Measurements from ENCODE around the gene FMO2.
"Not testable (repeated sequence)": the region's sequence is repeated elsewhere in the genome, so short reads cannot be mapped to it uniquely, and the experiment has no call there.

Gene FMO2

DNA sequence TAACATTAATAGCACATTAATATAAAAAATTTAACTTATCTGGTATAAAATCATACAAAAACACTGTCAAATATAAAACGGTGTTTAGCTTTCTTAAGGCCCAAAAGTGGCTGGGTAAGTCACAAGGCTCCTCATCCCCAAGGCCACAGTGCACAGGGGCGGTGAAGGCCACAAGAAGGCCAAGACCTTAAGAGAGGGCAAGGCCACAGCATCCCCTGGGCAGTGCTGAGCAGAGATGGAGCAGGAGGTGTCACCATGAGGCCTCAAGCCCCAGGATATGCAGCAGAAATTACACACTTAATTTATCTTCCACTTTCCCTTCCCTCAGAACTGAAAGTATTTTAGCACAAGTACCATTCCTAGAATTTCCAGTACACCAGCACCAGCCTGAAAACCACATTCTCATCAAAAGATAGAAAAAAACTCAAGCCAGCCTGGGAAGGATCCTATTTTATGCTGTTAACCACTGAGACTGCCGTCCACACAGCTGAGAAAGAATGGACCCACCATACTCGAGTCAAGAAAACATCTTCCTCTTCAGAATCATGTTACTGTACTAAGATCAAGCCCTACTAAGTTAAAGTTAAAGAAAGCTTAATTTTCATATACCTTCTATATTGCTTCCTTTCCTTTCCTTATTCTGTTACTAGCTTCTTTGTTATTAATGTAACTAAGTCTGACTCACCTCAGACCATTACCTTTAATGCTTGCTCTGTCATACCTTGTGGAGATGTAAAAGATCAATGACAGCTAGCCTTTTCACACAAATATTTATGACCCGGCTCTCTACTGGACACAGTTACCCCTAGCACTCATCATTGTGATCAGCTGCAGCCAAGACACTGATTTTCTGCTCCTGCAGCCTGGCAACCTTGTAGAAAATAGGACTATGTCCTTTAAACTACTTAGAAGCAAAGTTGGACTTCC is 36.8 kb downstream of the FMO2 start:
- no peak for DNase-seq

DNA sequence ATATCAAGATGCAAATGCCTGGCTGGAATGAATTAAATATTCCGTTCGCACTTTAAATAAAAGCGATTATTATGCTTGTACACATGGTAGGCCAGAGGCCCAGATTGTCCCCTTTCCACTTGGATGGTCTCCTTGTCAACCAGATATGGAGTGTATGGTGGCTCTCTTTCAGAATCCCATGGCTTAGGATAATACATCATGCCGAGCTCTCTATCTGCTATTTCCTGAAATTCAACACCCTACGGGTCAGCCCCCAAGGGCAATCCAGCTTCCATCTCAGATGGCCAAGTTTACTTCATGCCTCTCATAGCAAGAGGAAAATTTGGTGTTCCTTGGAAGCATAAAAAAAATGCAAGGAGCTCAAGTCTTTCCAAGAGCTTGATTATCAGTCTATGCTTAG is 37.8 kb downstream of the FMO2 start:
- no peak for DNase-seq

DNA sequence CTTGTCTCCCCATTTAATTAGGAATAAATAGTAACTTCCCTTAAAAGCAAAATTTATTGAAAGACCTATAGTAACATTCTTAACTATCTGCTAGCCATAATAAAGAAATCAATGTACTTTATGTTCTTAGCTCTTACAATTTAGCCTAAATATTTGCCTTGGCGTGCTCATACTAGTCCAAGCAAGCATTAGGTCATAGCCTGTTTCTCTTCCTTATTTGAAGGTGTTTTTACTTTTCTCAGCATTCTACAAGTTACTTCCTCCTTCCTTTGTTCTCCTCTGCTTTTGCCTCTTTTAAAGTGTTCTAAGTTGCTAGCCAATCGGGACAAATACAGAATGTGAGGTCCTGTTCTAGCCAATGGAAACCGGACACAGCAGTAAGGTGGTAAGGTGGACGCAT is 39.2 kb downstream of the FMO2 start:
- peak; percentile 9 to 25 for DNase-seq

DNA sequence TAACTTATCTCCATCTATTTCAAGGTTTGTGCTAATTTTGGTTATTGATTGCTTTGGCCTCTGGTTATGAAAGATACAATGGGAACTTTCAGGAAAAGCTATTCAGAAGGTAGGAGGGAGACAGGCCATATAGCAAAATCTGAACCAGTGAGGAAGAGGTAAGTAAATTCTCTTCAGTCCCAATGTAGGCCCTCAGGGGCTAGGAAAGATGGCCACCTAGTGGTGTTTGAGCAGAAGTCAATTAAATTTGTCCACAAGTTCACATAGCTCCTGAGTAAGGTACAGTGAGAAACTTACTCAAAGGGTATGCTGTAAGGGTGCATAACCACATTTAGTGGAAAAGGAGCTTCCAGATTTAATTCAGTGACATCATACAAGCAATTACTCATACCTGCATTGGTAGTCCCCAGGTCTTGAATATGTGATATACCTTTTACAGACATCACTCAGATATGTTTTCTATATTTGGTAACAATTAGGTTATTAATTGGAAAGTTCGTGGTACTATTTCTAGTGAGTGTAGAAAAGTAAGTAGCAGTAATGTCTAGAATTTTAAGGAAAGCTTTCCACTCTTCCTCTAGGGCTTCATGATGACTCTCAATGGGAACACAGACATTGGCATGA is 41.8 kb downstream of the FMO2 start:
- peak; percentile 30 to 54 for DNase-seq

DNA sequence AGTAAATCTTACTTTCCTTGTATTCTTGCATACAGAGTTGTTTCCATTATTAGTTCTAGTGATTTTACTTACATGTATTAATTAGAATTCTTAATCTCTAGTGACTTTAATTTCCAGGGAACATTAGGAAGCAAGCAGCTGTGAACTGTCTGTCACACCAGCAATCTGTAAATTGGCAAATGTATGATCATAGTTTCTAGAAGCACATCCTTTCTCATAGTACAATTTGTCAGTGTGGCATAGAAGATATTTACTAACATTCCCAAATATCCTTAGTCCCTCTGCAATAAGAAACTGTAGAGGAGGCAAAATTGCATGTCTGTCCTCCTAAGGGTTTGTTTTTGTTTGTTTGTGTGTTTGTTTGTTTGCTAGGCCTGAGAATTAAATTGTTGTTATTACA is 46.2 kb downstream of the FMO2 start:
- DNase-seq, result no peak

DNA sequence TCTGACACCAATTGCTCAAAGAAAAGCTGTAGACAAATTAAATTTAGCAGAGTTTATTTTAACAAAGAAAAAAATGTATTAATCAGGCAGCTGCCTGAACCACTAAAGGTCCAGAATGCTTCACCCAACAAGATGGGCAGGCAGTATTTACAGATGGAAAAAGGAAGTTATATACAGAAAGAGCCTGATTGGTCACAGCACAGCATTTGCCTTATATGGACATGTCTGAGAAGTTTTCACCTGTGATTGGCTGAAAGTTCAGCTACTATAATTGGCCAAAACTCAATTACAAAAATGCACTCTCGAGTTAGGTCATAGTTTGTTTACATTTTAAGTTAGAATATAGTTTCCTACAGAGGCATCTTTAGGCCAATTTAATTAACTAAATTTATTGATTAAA is 48.1 kb downstream of the FMO2 start:
- no peak for DNase-seq

DNA sequence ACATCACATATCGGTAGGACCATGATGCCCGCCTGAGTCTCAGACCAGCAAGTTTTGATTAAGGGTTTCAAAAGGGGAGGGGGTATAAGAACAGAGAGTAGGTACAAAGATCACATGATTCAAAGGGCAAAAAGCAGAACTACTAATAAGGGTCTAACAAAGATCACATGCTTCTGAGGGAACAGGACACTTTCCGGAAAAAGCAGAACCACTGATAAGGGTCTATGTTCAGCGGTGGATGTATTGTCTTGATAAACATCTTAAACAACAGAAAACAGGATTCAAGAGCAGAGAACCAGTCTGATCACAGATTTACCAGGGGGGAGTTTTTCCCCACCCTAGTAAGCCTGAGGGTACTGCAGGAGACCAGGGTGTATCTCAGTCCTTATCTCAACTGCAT is 51.1 kb downstream of the FMO2 start:
- not testable (repeated sequence) for DNase-seq

DNA sequence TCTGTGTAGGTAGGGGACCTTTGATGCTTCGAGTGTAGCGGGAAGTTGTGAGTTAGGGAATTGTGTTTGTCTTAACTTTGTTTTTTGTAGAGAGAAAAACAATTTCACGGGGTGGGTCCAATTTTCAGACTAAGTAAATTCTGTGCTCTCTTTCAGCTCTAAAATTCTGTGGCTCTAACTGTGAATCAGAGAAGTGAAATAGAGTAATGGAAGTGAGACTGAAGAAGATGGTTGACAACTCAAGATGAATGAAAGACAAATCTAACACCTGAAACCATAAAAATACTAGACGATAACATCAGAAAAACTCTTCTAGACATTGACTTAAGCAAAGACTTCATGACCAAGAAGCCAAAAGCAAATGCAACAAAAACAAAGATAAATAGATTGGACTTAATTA is 58.8 kb downstream of the FMO2 start:
- no peak for DNase-seq

DNA sequence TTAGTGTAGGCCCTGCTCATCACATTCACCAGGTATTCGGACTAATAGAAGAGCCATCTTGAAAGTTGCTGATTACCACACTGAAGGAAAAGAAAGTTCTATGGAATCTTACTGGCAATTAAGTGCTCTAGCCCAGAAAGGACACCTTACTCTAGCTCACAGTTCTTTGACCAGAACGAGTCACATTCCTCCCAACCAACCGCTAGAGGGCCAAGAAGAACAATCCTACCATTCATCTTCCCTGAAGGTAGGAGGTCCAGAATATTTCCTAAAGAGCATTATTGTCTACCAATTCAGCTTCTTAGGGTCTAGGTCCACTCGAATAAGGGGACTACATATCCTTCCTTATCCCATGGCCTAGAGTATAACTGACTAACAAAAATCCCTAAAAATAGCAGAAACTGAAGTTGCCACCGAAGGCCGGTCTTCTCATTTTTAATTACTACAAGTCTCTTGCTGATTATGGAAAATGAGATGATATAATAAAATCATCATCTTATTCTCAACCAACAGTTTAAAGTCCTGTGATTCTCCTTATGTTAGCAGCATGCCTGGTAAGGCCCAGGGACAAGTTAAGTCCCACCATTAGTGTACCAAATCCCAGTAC is 60.5 kb downstream of the FMO2 start:
- DNase-seq, result peak; percentile 21 to 43

DNA sequence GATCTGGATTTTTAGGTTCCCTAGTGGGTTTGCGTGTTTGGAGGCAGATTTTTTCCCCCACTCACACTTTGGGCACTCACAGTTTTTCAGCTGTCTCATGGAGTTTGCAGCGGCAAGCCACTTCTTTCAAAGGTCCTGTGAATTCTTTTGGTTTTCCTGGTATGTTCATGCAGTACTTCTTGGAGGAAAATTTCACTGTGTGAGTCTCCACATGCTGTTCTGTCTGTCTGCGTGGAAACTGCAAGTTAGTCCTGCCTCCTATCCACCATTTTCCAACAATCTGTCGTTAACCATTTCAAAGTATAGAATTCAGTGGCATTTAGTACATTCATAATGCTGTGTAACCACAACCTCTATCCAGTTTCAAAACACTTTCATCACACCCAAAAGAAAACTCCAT is 62.4 kb downstream of the FMO2 start:
- no peak for DNase-seq

DNA sequence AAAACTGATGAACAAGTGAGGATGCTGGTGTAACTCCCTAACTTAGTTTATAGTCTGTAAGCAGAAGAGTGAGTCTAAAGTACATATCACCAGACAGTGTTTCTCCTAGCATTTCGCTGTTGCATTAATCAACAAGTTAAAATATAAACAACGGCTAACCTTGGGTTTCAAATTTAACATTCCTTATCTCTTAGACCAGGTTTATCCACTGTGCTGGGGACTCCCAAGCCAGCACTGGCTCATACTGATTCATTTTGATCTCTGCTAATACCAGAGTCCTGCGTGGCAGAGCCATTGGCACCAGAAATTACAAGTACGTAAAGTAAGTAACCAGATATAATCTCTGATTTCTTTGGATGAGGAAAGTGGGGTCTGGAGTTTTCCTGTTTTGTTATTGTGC is 63.2 kb downstream of the FMO2 start, which contains the start of gene FMO1:
Gene FMO1 (plus strand): TSS at position 193 of the 400 bp plus-strand sequence. CDS start 9,594 bp downstream, outside the sequence.
- DNase-seq, result no peak

DNA sequence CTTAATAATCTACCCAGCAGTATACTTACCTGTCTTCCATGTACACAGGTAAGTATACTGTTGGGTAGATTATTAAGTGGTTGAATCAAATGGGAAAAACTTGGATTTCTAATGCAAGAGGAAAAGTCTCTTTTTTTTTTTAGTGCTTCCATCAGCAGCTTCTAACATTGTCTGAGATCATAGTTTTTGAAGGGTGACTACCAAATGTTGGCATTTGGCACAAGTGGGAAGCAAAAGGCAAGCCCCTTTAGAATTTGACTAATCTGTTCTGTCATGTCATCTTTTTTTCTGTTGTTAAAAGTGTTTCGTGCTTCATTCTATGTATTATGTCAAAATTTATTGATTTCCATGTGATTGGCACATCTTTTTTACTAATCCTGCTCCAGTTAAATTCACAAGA is 63.7 kb downstream of the FMO2 start:
- no peak for DNase-seq

DNA sequence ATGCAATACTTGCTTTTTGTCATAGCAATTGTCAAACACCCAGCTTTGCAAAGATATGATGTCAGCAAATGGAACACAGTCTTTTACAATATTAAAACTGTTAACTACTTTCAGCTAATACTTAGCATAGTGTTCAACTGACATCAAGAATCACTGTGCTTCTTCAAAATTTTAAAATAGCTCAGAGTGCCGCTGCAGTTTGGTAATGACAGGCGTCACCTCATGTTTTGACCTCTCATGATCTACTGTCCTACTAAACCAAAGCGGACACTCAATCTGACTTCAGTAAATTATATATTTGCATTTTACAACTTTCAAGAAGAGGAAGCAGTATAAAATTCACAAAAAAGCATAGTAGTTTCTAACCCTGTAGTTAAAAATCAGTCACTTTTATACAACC is 65.2 kb downstream of the FMO2 start:
- DNase-seq, result no peak

DNA sequence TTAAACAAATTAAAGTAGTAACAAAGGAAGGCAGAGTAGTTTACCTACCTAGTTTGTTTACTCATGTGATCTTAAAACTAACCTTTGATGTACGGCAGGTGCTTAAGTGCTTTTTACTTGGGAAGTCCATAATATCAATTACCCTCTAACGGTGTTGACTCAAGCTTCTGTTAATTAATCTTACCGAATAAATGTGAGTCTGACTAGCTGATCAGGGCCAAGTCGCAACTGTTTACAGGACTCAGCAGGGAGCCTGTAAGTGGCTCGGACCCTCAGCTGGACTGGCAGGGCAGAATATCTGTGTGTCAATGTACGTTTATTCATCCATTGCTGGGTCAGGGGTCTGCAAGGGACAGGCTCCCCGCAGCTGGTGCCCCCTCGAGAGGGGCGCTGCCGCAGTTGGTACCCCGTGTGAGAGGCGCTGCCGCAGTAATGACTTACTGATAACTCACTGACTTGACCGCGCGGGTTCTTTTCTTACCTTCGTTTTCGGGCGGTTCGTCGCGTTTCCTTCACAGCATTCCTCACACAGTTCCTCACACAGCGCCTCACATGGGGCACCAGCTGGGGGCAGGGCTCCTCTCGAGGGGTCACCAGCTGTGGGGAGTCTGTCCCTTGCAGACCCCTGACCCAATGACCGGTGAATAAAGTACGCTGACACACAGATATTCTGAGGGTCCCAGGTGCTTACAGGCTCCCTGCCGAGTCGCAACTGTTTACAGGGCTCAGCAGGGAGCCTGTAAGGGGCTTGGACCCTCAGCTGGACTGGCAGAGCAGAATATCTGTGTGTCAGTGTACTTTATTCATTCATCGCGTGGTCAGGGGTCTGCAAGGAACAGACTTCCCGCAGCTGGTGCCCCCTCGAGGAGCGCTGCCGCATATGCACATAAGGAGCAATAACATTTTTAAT is 66.2 kb downstream of the FMO2 start:
- no peak for DNase-seq

DNA sequence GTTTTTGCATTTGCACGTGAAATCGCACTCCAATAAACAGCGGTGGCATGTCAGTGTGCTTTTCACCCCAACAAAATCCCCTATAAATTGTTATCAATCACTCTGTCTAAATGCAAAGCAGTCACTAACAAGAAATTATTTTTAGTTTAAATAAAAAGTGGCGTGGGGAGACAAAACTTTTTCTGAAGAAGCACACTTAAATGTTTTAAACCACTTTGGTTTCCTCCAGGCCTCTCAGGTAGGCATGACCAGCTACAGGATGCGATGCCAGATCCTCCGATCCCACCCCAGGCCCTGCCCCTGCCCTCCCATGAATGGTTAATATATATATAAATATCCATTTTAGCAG is 66.8 kb downstream of the FMO2 start:
- DNase-seq, result no peak

DNA sequence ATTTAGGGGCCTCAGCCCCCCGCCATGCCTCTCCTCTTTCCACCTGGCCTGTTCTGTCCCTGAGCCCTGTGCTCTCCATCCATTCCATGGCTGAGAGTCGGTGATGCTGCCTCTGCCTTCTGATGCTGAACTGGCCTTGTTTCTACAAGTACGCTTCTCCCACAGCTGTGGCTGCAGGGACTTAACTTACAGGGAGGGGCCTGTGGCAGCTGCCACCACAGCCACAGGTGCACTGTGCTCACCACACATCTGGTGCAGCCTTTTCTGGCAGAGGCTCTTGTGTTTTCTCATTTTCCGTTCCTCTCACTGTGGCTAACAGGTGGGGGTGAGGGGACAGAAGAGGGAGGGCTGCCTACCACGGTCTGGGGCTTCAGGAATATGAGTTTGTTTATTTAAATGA is 67.4 kb downstream of the FMO2 start:
- no peak for DNase-seq

DNA sequence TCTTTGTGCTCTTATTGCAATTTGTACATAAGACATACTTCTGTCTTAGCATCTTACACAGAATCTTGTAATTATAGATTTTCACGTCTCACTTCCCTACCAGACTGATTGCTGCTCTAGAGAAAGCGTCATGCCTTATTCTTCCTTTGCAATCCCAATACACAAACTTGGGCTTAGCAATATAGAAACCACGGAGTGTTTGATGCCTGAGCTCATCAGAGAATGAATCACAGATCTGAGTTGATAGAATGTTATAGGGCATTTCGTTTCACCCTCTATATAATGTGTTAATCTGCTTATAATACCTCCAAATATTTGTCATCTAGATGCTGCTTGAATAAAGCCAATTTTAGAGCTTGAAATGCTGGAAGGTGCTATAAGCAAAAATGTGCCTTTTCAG is 69.8 kb downstream of the FMO2 start:
- no peak for DNase-seq

DNA sequence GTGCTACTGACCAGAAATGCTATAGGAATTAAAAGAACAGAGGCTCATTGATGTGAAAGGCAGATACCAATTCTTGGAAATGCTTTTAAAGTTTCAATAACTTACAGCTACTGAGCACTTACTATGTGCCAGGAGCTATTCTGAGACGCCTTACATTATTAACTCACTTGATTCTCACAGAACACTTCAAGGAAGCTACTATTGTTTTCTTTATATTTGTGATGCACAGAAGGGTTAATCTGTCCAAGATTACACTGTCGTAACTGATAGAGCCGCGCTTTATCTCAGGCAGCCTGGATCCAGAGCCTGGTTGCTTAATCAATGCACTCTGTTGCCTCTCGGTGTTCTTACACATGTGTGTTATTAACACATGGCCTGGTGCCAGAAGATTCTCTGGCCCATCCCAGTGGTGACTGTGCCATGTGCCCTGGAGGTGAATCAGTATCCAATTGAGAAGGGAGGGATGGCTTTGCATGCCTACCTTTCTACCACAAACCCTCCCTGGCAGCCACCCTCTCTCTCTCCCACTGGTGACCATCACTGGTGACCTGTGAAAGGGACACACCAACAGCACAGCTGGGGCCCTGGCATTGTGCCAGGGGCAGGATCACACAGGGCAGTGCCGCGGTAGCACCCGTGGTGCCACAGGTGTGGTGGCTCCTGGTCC is 72.0 kb downstream of the FMO2 start:
- DNase-seq, result no peak

DNA sequence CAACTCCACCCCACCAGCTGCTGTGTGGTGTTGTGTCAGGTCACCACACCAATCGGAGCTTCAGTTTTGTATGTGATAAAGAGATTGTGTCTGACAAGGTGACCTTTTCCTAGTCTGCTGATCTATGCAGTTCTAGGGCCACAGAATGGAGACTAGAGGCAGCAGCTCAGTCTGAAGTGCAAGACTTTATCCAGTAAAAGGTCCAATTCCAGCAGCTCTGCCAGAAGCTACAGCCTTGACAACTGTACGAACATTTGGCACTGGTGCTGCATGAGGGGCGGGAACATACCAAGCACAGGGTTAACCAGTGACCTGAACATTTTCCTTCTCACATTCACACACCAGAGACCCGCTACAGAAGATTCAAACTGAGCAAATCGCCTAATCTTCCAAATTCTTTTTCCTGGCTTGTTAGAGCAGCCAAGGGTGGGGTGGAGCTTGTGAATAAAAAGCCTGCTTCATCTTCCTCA is 72.5 kb downstream of the FMO2 start:
- no peak for DNase-seq

DNA sequence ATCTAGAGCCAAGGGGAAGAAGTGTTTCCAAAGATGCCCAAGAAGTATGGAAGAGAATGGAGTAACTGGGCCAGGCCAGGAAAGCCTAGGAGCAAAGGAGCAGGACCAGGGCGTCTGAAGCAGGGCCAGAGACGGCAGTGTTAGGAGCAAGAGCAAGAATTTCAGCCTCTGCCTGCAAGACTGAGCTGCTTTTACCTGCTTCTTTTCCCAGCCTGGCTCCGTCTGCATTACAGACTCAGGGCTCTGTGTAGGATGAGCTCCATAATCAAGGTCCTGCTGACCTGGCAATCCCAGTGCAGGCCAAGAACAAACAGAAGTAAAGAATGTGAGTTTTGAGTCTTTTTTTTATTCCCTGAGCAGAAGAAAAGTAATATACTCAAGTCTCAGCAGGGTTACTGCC is 73.3 kb downstream of the FMO2 start:
- DNase-seq, result no peak

DNA sequence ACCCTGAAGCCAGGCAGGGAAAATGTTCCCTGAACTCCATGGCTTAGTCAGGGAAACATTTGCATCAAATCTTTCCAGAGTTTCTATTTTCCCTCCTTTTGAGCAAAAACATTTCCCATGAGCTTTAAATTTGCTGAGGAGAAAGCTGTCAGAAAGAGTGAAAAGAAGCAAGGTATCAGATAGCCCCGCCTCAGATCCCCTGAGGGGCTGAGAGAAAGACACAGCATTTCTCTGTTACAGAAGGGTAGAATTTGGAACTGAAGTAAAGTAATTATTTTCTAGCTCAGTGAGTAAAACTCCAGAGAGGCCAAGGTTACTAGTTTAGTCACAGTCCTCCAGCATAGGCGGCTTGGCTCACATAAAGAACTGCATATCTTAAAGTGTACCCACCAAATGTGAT is 73.8 kb downstream of the FMO2 start:
- DNase-seq, result no peak

Measured in inflammatory macrophage treated with lipopolysaccharide for 1 hour (primary cell).